HG03196 (cell line): Measurements from ENCODE around the gene CYP2S1.
"Not testable (repeated sequence)": the region's sequence is repeated elsewhere in the genome, so short reads cannot be mapped to it uniquely, and the experiment has no call there.

Source experiments
- ATAC-seq: cut with Tn5 transposase; IDR thresholded peaks from one replicate; pipeline ENCODE4 v1.9.1; 2021; ENCODE audit not compliant: unreplicated experiment

CYP2S1 gene

GRCh38 chr19:41193430-41194156 is 574 bp downstream of the CYP2S1 start:
- ATAC-seq, result no peak

GRCh38 chr19:41194157-41194552 is 1.1 kb downstream of the CYP2S1 start:
- no peak for ATAC-seq

DNA sequence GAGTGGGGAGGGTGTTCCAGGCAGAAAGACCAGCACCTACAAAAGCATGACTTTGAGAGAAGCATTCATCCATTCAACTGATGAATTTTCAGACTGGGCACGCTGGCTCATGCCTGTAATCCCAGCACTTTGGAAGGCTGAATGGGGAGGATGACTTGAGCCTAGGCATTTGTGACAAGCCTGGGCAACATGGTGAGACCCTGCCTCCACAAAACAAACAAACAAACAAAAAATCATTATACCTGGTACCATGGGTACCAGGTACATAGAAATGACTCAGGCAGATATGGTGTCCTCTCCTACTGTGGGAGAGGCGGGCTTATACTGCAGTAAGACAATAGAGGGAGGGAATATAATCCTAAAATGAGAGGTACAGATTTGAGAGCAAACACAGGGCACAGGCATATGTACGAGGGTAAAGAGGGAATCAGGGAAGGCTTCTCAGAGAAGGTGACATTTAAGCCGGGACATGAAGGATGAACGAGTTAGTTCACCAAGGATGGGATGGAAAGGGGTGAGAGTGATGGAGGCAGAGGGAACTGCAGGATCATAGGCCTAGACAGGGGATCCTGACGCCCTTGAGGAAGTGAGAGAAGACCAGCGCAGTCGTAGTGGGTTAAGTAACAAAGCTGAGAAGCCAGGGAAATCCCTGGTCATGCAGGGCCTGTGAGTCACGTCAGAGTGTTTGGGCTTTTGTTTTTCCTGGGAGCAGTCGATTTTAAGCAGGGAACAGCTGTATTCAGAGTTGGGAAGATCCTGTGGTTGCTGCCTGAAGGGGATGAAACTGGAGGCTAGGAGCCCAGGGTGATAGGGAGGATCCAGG is 2.9 kb downstream of the CYP2S1 start:
- no peak for ATAC-seq

DNA sequence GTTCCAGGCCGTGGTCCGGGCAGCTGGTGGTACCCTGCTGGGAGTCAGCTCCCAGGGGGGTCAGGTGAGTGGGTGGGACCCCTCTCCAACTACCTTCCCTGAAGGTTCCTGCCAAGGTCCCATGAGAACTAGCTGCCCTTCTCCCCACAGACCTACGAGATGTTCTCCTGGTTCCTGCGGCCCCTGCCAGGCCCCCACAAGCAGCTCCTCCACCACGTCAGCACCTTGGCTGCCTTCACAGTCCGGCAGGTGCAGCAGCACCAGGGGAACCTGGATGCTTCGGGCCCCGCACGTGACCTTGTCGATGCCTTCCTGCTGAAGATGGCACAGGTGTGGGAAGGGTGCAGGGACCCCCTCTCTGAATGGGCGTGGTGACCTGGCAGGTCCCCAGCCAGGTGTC is 5.5 kb downstream of the CYP2S1 start:
- no peak for ATAC-seq

DNA sequence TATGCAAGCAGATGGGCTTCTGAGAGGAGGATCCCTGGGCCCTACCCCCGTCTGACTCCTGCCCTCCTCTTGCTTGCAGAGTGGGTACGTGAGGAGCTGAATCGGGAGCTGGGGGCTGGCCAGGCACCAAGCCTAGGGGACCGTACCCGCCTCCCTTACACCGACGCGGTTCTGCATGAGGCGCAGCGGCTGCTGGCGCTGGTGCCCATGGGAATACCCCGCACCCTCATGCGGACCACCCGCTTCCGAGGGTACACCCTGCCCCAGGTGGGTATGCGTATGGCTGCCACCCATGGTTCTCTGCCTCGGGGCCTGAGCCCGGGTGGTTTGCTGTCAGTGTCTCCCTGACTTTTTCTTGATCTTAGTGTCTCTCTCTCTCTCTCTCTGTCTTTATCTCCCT is 10.4 kb downstream of the CYP2S1 start:
- ATAC-seq, result no peak

- not testable (repeated sequence) for ATAC-seq
Observed at GRCh38 chr19:41204338-41204737, 11.3 kb downstream of the CYP2S1 start.

- no peak for ATAC-seq
Observed at GRCh38 chr19:41205995-41206394, 13.0 kb downstream of the CYP2S1 start.

DNA sequence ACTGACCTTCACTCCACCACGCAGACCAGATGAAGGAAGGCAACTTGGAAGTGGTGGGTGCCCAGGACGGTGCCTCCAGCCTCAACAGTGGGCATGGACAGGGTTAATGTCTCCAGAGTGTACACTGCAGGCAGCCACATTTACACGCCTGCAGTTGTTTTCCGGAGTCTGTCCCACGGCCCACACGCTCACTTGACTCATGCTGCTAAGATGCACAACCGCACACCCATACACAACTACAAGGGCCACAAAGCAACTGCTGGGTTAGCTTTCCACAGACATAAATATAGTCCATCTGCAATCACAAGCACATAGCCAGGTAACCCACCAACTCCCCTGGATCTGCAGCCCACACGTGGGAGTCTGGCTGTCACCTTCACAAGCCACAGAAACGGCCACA is 13.4 kb downstream of the CYP2S1 start:
- ATAC-seq, result no peak

DNA sequence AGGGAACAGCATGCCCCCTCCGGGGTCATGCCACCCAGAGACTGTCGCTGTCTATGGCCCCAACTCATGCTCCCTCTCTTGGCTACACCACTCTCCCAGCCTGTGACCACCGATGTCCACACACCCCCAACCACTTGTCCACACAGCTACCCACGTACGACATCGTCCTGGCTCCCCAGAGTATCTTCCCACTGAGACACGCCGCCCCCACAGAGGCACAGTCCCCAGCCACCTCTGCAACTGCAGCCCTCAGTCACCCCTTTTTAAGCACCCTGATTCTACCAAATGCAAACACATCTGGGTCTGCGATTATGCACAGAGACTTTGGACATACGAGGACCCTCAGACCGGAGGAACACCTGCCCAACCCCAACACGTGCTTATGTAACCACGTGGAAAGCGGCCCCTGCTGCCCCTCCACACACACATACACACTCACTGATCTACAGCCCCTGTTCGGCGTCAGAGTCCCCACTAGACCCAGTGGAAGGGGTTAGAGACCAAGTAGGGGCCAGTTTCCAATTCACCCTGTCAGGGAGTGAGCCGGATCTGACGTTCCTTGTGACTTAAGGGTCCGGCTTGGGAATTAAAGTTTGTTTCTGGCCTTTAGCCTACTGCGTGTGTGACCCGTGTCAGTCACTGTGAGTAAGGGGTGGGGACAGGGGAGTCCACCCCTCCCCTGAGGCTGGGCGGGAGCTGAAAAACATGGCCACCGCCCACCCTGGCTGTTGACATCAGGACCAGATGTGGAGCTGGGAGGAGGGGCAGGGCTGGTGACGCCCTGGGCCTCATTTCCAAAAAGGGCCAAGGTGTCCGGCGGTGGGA is 14.1 kb downstream of the CYP2S1 start:
- no peak for ATAC-seq

- no peak for ATAC-seq
Observed at GRCh38 chr19:41214161-41214560, 21.1 kb downstream of the CYP2S1 start.

GRCh38 chr19:41217741-41218140 is 24.7 kb downstream of the CYP2S1 start:
- no peak for ATAC-seq

DNA sequence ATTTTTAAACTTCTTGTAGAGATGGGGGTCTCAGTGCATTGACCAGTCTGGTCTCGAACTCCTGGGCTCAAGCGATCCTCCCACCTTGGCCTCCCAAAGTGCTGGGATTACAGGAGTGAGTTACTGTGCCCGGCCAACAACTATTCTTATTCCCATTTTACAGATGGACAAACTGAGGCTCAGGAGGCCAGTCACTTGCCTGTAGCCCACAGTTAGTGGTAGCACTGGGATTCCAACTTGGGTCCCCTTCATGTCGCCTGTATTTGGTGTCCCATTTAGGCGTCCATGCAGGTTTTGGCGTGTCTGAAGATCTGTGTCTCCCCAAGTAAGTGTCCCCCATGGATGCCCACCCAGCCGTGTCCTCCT is 25.2 kb downstream of the CYP2S1 start:
- ATAC-seq, result no peak

DNA sequence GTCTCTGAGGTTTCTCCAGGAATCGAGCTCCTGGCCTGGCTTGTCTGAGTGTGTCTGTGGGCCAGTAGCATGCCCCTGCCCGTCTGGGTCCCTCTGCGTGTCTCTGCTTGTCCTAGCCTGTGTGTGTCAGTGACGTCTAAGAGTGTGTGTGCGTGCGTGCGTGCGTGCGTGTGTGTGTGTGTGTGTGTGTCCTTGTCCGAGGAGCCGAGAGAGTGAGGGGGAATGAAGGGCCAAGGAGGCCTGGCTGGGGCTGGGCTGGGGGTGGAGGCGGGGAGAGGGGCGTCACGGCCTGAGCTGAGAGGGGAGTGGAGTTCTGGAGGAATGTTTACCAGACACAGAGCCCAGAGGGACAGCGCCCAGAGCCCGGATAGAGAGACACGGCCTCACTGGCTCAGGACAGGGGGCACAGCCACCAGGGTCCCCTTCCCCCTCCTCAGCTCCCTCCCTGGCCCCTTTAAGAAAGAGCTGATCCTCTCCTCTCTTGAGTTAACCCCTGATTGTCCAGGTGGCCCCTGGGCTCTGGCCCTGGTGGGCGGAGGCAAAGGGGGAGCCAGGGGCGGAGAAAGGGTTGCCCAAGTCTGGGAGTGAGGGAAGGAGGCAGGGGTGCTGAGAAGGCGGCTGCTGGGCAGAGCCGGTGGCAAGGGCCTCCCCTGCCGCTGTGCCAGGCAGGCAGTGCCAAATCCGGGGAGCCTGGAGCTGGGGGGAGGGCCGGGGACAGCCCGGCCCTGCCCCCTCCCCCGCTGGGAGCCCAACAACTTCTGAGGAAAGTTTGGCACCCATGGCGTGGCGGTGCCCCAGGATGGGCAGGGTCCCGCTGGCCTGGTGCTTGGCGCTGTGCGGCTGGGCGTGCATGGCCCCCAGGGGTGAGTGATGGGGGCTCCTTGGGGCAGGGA is 25.8 kb downstream of the CYP2S1 start, which contains the start of gene AXL:
Gene AXL (plus strand): TSS at position 609 of the 893 bp plus-strand sequence. CDS start 170 bp downstream, at position 779.
- no peak for ATAC-seq

GRCh38 chr19:41219924-41220567 is 27.0 kb downstream of the CYP2S1 start:
- no peak for ATAC-seq

DNA sequence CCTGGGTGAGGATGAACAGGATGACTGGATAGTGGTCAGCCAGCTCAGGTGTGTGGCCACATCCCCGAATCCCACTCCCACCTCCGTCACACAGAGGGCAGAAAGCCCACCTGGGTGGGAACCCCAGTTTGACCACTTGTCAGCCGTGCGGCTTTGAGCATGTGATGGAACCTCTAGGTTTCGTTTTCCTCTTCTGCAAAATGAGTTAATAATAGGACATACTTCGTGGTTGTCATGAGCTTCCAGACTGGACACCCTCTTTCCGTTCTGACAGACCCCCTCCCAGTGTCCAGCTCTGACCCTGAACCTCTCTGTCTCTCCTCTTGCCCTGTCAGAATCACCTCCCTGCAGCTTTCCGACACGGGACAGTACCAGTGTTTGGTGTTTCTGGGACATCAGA is 27.8 kb downstream of the CYP2S1 start:
- no peak for ATAC-seq

DNA sequence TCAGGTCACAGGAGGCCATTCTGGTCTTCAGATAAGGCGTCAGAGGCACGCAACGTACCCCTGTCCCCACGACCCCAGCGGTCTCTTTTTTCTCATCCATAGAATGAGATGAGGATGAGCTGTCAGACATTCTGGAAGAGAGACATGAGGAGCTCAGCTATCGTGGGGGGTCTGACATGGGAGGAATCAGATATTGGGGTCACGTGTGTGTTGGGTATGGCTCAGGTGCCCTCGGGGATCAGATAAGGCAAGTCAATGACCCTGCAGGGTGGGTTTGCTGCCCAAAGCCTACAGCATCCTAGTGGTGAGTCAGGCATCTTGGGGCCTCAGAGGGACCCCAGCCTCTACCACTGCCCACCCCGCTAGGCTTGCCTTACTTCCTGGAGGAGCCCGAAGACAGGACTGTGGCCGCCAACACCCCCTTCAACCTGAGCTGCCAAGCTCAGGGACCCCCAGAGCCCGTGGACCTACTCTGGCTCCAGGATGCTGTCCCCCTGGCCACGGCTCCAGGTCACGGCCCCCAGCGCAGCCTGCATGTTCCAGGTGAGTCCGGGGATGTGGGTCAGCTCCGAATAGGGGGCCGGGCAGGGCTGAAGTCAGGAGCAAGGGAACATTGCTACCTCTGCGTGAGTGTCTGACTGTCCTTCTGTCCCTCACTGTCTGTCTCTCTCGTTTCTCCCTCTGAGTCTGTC is 28.6 kb downstream of the CYP2S1 start:
- no peak for ATAC-seq

DNA sequence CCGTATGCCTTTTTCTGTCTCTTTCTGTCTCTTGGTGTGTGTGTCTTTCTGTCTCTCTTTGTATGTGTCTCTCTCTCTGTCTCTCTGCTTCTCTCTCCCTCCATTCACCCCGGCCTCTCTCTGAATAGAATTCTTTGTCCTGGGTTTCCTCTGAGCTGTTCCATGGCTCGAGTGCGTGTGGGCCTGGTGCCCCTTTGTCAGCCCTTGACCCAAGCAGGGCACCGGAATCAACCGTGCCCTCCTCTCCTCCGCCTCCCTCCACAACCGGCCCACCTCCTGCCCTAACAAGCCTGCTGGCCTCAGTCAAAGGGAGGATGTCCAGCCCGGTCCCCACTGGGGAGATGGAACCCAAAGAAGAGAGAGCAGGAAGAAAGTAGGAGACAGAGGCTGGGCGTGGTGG is 29.2 kb downstream of the CYP2S1 start:
- no peak for ATAC-seq

- ATAC-seq, result no peak
Observed at GRCh38 chr19:41223431-41224234, 30.6 kb downstream of the CYP2S1 start.

GRCh38 chr19:41224632-41225031 is 31.6 kb downstream of the CYP2S1 start:
- no peak for ATAC-seq
